Astrocyte (in vitro differentiated cells and primary cell): ENCODE measurements around the gene RALGPS1. TPM values are rescaled to one million over a fixed set of nuclear protein-coding genes. Genes with fewer than 3 reads are reported as not detected.

Source experiments
- DNase-seq: peaks from one replicate; pipeline ENCODE4 v3.0.0-alpha.2; 2010; ENCODE audit warnings: low read depth
- FAIRE-seq: peaks from 2 replicates; lab custom pipeline; 2011; peaks lifted over from hg19 to GRCh38; lab: Jason Lieb, UNC
- H2AFZ ChIP-seq: 2 replicates; pipeline ENCODE4 v1.6.0; 2012; ENCODE audit warnings: low read depth, low read length, inconsistent platforms
- H3K27ac ChIP-seq: 2 replicates; pipeline ENCODE4 v1.5.1; 2011; ENCODE audit warnings: low read depth, low read length, inconsistent platforms
- H3K27me3 ChIP-seq: 2 replicates; pipeline ENCODE4 v1.6.0; 2011; ENCODE audit warnings: low read length, inconsistent platforms; ENCODE audit not compliant: insufficient read depth
- H3K36me3 ChIP-seq: 2 replicates; pipeline ENCODE4 v1.5.1; 2011; ENCODE audit warnings: low read length, inconsistent platforms; ENCODE audit not compliant: insufficient read depth
- H3K4me1 ChIP-seq: 2 replicates; pipeline ENCODE4 v1.5.1; 2011; ENCODE audit warnings: low read length, inconsistent platforms; ENCODE audit not compliant: insufficient read depth
- H3K4me2 ChIP-seq: 2 replicates; pipeline ENCODE4 v1.6.0; 2012; ENCODE audit warnings: low read length, inconsistent platforms
- H3K4me3 ChIP-seq: 2 replicates; pipeline ENCODE4 v1.5.1; 2011; ENCODE audit warnings: low read depth, mild to moderate bottlenecking, low read length, inconsistent platforms; ENCODE audit not compliant: insufficient read depth
- H3K79me2 ChIP-seq: 2 replicates; pipeline ENCODE4 v1.6.0; 2012; ENCODE audit warnings: mild to moderate bottlenecking, low read length, inconsistent platforms; ENCODE audit not compliant: insufficient read depth
- H3K9ac ChIP-seq: 2 replicates; pipeline ENCODE4 v1.6.0; 2012; ENCODE audit warnings: mild to moderate bottlenecking, low read length, inconsistent platforms
- H3K9me3 ChIP-seq: 2 replicates; pipeline ENCODE4 v1.5.1; 2012; ENCODE audit warnings: low read depth, mild to moderate bottlenecking, low read length, inconsistent platforms; ENCODE audit not compliant: insufficient read depth
- H4K20me1 ChIP-seq: 2 replicates; pipeline ENCODE4 v1.6.0; 2012; ENCODE audit warnings: low read length, inconsistent platforms; ENCODE audit not compliant: insufficient read depth
- H3K27ac Mint-ChIP-seq: one replicate; pipeline ENCODE4 v1.8.0; 2021; ENCODE audit warnings: mild to moderate bottlenecking, mixed read lengths; ENCODE audit not compliant: unreplicated experiment
- H3K27me3 Mint-ChIP-seq: one replicate; pipeline ENCODE4 v1.8.0; 2021; ENCODE audit warnings: low read depth, mixed read lengths; ENCODE audit not compliant: unreplicated experiment
- H3K36me3 Mint-ChIP-seq: one replicate; pipeline ENCODE4 v1.8.0; 2021; ENCODE audit warnings: low read depth, mixed read lengths; ENCODE audit not compliant: unreplicated experiment
- H3K4me1 Mint-ChIP-seq: one replicate; pipeline ENCODE4 v1.8.0; 2021; ENCODE audit warnings: low read depth, mixed read lengths; ENCODE audit not compliant: unreplicated experiment
- H3K4me3 Mint-ChIP-seq: one replicate; pipeline ENCODE4 v1.8.0; 2021; ENCODE audit warnings: mild to moderate bottlenecking, moderate library complexity, mixed read lengths; ENCODE audit not compliant: unreplicated experiment
- H3K9me3 Mint-ChIP-seq: one replicate; pipeline ENCODE4 v1.8.0; 2021; ENCODE audit warnings: mild to moderate bottlenecking, mixed read lengths; ENCODE audit not compliant: unreplicated experiment
- EZH2 ChIP-seq: IDR thresholded peaks from 2 replicates; pipeline ENCODE4 v1.6.1; 2012; ENCODE audit warnings: mild to moderate bottlenecking, low read length, inconsistent platforms; ENCODE audit not compliant: insufficient read depth
- total RNA-seq: library from RNA; stranded (reverse); gene quantifications from 2 replicates; pipeline ENCODE4 v1.2.1, GENCODE V29; 2021
- TF ChIP-seq, protein P1 (sequence below): IDR thresholded peaks from 2 replicates; pipeline ENCODE4 v1.5.1; 2011; ENCODE audit warnings: low read depth, mild to moderate bottlenecking, inconsistent platforms, low read length, moderate library complexity; ENCODE audit not compliant: insufficient read depth

The RALGPS1 gene
- total RNA-seq, 1 donor from 2014 or later = 2.8 TPM

- Histone ChIP-seq H2AFZ (no peak overlapping the region), H3K9me3 (no peaks in the 10 kb centered on the region), H3K4me3 (no peak overlapping the region), H3K4me1 (no peaks in the 10 kb centered on the region), H3K4me2 (no peak overlapping the region), H4K20me1 (no peaks in the 10 kb centered on the region), H3K36me3 (no peaks in the 10 kb centered on the region), H3K79me2 (no peaks in the 10 kb centered on the region), H3K27me3 (no peaks in the 10 kb centered on the region), H3K27ac (no peak overlapping the region), H3K9ac (no peak overlapping the region)
- Mint-ChIP-seq H3K4me3 (no peak overlapping the region), H3K27ac (no peak overlapping the region), H3K27me3 (no peaks in the 10 kb centered on the region), H3K36me3 (peaks cover 3% of the 10 kb centered on the region), H3K9me3 (no peaks in the 10 kb centered on the region), H3K4me1 (peaks cover 3% of the 10 kb centered on the region)
- TF ChIP-seq, protein P1, sequence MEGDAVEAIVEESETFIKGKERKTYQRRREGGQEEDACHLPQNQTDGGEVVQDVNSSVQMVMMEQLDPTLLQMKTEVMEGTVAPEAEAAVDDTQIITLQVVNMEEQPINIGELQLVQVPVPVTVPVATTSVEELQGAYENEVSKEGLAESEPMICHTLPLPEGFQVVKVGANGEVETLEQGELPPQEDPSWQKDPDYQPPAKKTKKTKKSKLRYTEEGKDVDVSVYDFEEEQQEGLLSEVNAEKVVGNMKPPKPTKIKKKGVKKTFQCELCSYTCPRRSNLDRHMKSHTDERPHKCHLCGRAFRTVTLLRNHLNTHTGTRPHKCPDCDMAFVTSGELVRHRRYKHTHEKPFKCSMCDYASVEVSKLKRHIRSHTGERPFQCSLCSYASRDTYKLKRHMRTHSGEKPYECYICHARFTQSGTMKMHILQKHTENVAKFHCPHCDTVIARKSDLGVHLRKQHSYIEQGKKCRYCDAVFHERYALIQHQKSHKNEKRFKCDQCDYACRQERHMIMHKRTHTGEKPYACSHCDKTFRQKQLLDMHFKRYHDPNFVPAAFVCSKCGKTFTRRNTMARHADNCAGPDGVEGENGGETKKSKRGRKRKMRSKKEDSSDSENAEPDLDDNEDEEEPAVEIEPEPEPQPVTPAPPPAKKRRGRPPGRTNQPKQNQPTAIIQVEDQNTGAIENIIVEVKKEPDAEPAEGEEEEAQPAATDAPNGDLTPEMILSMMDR = no peak
- TF ChIP-seq EZH2 = no peak
- DNase-seq (no peak), FAIRE-seq (no peak)
These were observed 348.7 kb downstream of the RALGPS1 start for GRCh38 chr9:127263237-127263636.

DNA sequence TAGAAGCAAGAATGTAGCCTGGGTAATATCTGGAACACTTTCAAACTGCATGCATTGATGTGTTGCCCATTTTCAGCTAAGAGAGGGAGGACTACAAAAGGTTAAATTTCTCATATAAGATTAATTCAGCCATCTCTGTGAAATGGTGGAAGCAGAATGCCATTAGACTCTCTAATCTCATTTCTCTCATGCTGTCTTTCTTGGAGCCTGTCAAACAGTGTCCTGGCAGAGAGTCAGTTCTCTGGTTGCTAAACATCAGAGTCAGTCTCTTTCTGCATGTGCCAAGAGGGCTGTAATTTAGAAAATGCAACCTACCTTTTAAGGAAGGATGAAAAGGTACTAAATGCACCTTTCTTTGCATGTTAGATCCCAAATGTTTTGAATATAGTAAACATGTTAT is 349.1 kb downstream of the RALGPS1 start:
- no peak for TF ChIP-seq EZH2
- TF ChIP-seq, protein P1 = no peak
- Histone ChIP-seq H3K9me3 (no peaks in the 10 kb centered on the region), H3K4me1 (no peaks in the 10 kb centered on the region), H3K4me2 (no peak overlapping the region), H3K27ac (no peak overlapping the region), H2AFZ (no peak overlapping the region), H3K27me3 (no peaks in the 10 kb centered on the region), H3K79me2 (no peaks in the 10 kb centered on the region), H4K20me1 (no peaks in the 10 kb centered on the region), H3K4me3 (no peak overlapping the region), H3K36me3 (no peaks in the 10 kb centered on the region), H3K9ac (no peak overlapping the region)
- Mint-ChIP-seq H3K27me3 (no peaks in the 10 kb centered on the region), H3K4me1 (peaks cover 3% of the 10 kb centered on the region), H3K36me3 (peaks cover 2% of the 10 kb centered on the region), H3K4me3 (no peak overlapping the region), H3K27ac (no peak overlapping the region), H3K9me3 (no peaks in the 10 kb centered on the region)
- no peak for DNase-seq
- no peak for FAIRE-seq

DNA sequence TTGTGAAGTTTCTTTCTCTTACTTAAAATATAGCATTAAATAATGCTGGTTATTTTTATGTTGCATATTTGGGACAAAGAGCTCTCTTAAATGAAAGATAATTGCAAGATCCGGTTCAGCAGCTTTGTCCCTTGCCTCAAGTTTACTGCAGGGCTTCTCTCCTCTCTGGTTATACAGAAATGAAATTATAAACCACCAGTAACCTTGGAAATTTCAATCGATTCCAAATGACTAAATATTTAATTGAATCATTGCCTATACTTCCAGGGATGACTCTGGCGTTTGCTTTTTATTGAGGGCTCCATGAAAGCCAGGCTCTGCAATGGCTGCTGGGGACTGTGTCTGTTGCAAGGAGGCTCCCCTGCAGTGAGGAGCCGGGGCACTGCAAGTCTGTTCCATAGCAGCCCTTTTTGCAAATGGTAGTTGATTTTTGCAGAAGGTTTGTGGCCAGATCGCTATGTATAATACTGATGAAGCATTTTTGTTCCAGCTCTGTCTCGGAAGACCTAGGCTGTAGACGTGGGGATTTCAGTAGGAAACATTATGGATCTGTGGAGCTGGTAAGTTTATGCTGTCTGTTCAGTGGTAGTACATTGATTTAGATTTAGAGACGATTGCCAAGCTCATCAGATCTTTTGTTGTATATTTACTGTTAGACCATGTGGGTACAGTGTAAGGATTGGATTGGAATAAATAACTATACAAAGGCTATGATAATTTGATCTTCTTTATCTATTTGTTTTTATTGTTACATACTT is 350.1 kb downstream of the RALGPS1 start, which contains the start of gene GARNL3:
TSS of gene GARNL3 (plus strand) at position 313 of the 758 bp plus-strand sequence. CDS start at position 417, 104 bp downstream.
- Mint-ChIP-seq H3K4me1 (no peaks in the 10 kb centered on the region), H3K36me3 (peaks cover 2% of the 10 kb centered on the region), H3K4me3 (no peak within 1 kb of the TSS), H3K27ac (no peak within 1 kb of the TSS), H3K9me3 (no peaks in the 10 kb centered on the region), H3K27me3 (no peaks in the 10 kb centered on the region)
- Histone ChIP-seq H3K27me3 (no peaks in the 10 kb centered on the region), H3K36me3 (no peaks in the 10 kb centered on the region), H3K9ac (no peak within 1 kb of the TSS), H4K20me1 (no peaks in the 10 kb centered on the region), H3K27ac (no peak within 1 kb of the TSS), H3K9me3 (no peaks in the 10 kb centered on the region), H2AFZ (no peak within 1 kb of the TSS), H3K4me2 (no peak within 1 kb of the TSS), H3K4me3 (no peak within 1 kb of the TSS), H3K79me2 (no peaks in the 10 kb centered on the region), H3K4me1 (no peaks in the 10 kb centered on the region)
- no peak for FAIRE-seq
- no peak for DNase-seq
- TF ChIP-seq, protein P1 = no peak
- TF ChIP-seq EZH2 = no peak
